ENCODE data around the gene LACTB. TPM values are rescaled to one million over a fixed set of nuclear protein-coding genes. Genes with fewer than 3 reads are reported as not detected.
A peak's percentile ranks its signal among the peaks of the same experiment; 100 is the strongest.

LACTB gene
- total RNA-seq, 2 donors from 2014 or later: 13.3 to 14.9 TPM

DNA sequence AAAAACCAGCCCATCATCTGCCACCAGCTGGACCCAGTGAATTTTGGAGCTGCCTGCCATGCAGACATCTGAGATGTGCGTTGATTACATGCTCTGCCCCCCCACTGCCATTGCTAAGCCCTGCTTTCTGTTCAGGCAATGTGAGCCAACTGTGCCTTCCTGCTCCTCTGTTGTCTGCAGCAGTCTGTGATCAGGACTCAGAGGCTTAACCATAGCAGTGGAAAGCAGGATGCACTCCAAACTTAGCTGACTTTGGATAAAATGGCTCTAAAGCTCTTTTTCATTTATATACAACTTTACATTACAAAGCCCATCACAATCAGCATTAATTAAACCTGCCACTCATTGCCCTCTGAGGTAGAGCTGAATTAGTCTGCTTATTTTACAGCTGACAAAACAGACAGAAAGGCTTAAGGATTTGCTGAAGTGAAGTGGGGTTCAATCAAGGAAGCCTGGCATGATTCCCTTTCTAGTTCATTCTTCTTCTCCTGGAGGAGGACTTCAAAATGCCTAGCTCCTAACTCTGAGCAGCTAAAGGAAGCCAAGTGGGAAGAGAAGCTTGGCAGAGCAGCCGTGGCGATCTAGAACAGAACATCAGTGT is 51.3 kb downstream of the LACTB start:
- Mint-ChIP-seq H3K36me3 (ENCODE audit: low read depth) (no peaks in the 10 kb centered on the region), H3K9me3 (no peaks in the 10 kb centered on the region), H3K4me3 (no peak overlapping the region), H3K27ac (no peak overlapping the region), H3K4me1 (peaks cover 16% of the 10 kb centered on the region), H3K27me3 (ENCODE audit: insufficient read depth) (no peaks in the 10 kb centered on the region)
- H3K4me3 ChIP-seq (ENCODE audit: low read length): no peak overlapping the region
- no peaks in the 10 kb centered on the region for H3K9me3 ChIP-seq (ENCODE audit: control insufficient read depth, low read length)
- WGBS, 2 experiments (ENCODE audit: insufficient coverage in 1 of 2, insufficient read length in 1 of 2): 71 to 81% methylated on average over 2 to 3 of the region's 3 CpGs
- H3K4me1 ChIP-seq (ENCODE audit: control insufficient read depth, insufficient read depth, low read length): peaks cover 5% of the 10 kb centered on the region
- H3K27ac ChIP-seq (ENCODE audit: low read depth, low read length): peak overlapping the region; percentile 40
- H3K27me3 ChIP-seq (ENCODE audit: control insufficient read depth, insufficient read depth, low read length, poor library complexity, severe bottlenecking): no peaks in the 10 kb centered on the region
- peak; percentile 59 for DNase-seq
- TF ChIP-seq, protein P1, sequence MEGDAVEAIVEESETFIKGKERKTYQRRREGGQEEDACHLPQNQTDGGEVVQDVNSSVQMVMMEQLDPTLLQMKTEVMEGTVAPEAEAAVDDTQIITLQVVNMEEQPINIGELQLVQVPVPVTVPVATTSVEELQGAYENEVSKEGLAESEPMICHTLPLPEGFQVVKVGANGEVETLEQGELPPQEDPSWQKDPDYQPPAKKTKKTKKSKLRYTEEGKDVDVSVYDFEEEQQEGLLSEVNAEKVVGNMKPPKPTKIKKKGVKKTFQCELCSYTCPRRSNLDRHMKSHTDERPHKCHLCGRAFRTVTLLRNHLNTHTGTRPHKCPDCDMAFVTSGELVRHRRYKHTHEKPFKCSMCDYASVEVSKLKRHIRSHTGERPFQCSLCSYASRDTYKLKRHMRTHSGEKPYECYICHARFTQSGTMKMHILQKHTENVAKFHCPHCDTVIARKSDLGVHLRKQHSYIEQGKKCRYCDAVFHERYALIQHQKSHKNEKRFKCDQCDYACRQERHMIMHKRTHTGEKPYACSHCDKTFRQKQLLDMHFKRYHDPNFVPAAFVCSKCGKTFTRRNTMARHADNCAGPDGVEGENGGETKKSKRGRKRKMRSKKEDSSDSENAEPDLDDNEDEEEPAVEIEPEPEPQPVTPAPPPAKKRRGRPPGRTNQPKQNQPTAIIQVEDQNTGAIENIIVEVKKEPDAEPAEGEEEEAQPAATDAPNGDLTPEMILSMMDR (conservative IDR thresholded peaks at IDR 0.05): no peak
- no peaks in the 10 kb centered on the region for H3K36me3 ChIP-seq (ENCODE audit: control insufficient read depth, insufficient read depth, low read length)
- H3K9ac ChIP-seq (ENCODE audit: extremely low read depth, low read length, poor library complexity, severe bottlenecking): no peak overlapping the region

- Mint-ChIP-seq H3K36me3 (ENCODE audit: low read depth) (no peaks in the 10 kb centered on the region), H3K4me1 (peaks cover 19% of the 10 kb centered on the region), H3K27me3 (ENCODE audit: insufficient read depth) (no peaks in the 10 kb centered on the region), H3K4me3 (no peak overlapping the region), H3K27ac (no peak overlapping the region), H3K9me3 (no peaks in the 10 kb centered on the region)
- 93% methylated on average over 3 of the region's 3 CpGs for WGBS, 2 experiments (ENCODE audit: insufficient coverage in 1 of 2, insufficient read length in 1 of 2)
- Histone ChIP-seq H3K27ac (ENCODE audit: low read depth, low read length) (no peak overlapping the region), H3K4me3 (ENCODE audit: low read length) (no peak overlapping the region), H3K36me3 (ENCODE audit: control insufficient read depth, insufficient read depth, low read length) (no peaks in the 10 kb centered on the region), H3K9me3 (ENCODE audit: control insufficient read depth, low read length) (no peaks in the 10 kb centered on the region), H3K4me1 (ENCODE audit: control insufficient read depth, insufficient read depth, low read length) (peaks cover 7% of the 10 kb centered on the region), H3K9ac (ENCODE audit: extremely low read depth, low read length, poor library complexity, severe bottlenecking) (no peak overlapping the region), H3K27me3 (ENCODE audit: control insufficient read depth, insufficient read depth, low read length, poor library complexity, severe bottlenecking) (no peaks in the 10 kb centered on the region)
- TF ChIP-seq, protein P1 (conservative IDR thresholded peaks at IDR 0.05): no peak
- no peak for DNase-seq
These were observed 54.6 kb downstream of the LACTB start for GRCh38 chr15:63176302-63176701.

GRCh38 chr15:63178034-63178433 is 56.4 kb downstream of the LACTB start:
- TF ChIP-seq, protein P1 (conservative IDR thresholded peaks at IDR 0.05): no peak
- Histone ChIP-seq H3K9ac (ENCODE audit: extremely low read depth, low read length, poor library complexity, severe bottlenecking) (no peak overlapping the region), H3K27me3 (ENCODE audit: control insufficient read depth, insufficient read depth, low read length, poor library complexity, severe bottlenecking) (no peaks in the 10 kb centered on the region), H3K9me3 (ENCODE audit: control insufficient read depth, low read length) (no peaks in the 10 kb centered on the region), H3K27ac (ENCODE audit: low read depth, low read length) (no peak overlapping the region), H3K4me1 (ENCODE audit: control insufficient read depth, insufficient read depth, low read length) (peaks cover 10% of the 10 kb centered on the region), H3K4me3 (ENCODE audit: low read length) (no peak overlapping the region), H3K36me3 (ENCODE audit: control insufficient read depth, insufficient read depth, low read length) (no peaks in the 10 kb centered on the region)
- Mint-ChIP-seq H3K4me3 (no peak overlapping the region), H3K27me3 (ENCODE audit: insufficient read depth) (no peaks in the 10 kb centered on the region), H3K4me1 (peaks cover 14% of the 10 kb centered on the region), H3K36me3 (ENCODE audit: low read depth) (no peaks in the 10 kb centered on the region), H3K27ac (no peak overlapping the region), H3K9me3 (no peaks in the 10 kb centered on the region)
- peak; percentile 66 for DNase-seq
- WGBS, 2 experiments (ENCODE audit: insufficient coverage in 1 of 2, insufficient read length in 1 of 2): 62 to 75% methylated on average over 3 to 5 of the region's 5 CpGs
